Brain microvascular endothelial cell (primary cell): ENCODE results near the gene NEK11.

Source experiments
- DNase-seq: peaks from one replicate; pipeline ENCODE4 v3.0.0-alpha.2; 2020
- H3K27ac ChIP-seq: fragments of 250-450 bp; sonication (Bioruptor Pico); 2 replicates; pipeline ENCODE4 v1.5.1; 2020; ENCODE audit warnings: mild to moderate bottlenecking, moderate library complexity
- H3K27me3 ChIP-seq: fragments of 250-450 bp; sonication (Bioruptor Pico); replicated peaks from 2 replicates; pipeline ENCODE4 v1.5.1; 2020; ENCODE audit warnings: mild to moderate bottlenecking
- H3K36me3 ChIP-seq: fragments of 250-450 bp; sonication (Bioruptor Pico); replicated peaks from 2 replicates; pipeline ENCODE4 v1.5.1; 2020; ENCODE audit warnings: mild to moderate bottlenecking
- H3K4me3 ChIP-seq: 2 replicates; pipeline ENCODE4 v1.5.1; 2011; ENCODE audit warnings: low read depth, mild to moderate bottlenecking, control low read depth, low read length, moderate library complexity
- in situ Hi-C: cut with HindIII; loops from 2 replicates; pipeline ENCODE4 v1.10.0; 2017; ENCODE audit warnings: low sequenced_read_pairs, low pct_ligation_motif_present
- TF ChIP-seq, protein P1 (sequence below): IDR thresholded peaks from 2 replicates; pipeline ENCODE4 v1.5.1; 2011; ENCODE audit warnings: low read depth, mild to moderate bottlenecking, moderate library complexity, low read length, control low read depth, inconsistent platforms; ENCODE audit errors: missing control alignments

The NEK11 gene

DNA sequence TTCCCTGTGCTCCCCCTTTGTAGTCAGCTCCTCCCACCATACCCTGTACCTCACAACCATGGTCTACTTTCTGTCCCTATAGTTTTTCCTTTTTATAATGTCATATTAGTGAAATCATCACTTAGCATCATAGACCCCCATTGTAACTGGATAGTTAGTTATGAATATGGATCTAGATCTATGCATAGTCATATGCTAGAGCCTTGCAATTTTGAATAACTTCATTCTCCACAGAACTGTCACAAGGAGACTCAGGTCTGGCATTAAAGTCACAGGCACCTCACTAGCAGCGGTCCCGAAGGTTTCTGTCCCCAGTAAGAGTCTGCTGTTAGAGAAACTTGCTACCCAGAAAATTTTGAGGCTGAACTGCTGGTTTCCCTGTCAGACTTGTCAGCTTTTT is 252.9 kb downstream of the NEK11 start:
- Histone ChIP-seq H3K27ac (no peak overlapping the region), H3K27me3 (no peaks in the 10 kb centered on the region), H3K4me3 (no peak overlapping the region), H3K36me3 (no peaks in the 10 kb centered on the region)
- in situ Hi-C loops = no loop called here
- no peak for DNase-seq
- TF ChIP-seq, protein P1, sequence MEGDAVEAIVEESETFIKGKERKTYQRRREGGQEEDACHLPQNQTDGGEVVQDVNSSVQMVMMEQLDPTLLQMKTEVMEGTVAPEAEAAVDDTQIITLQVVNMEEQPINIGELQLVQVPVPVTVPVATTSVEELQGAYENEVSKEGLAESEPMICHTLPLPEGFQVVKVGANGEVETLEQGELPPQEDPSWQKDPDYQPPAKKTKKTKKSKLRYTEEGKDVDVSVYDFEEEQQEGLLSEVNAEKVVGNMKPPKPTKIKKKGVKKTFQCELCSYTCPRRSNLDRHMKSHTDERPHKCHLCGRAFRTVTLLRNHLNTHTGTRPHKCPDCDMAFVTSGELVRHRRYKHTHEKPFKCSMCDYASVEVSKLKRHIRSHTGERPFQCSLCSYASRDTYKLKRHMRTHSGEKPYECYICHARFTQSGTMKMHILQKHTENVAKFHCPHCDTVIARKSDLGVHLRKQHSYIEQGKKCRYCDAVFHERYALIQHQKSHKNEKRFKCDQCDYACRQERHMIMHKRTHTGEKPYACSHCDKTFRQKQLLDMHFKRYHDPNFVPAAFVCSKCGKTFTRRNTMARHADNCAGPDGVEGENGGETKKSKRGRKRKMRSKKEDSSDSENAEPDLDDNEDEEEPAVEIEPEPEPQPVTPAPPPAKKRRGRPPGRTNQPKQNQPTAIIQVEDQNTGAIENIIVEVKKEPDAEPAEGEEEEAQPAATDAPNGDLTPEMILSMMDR = no peak

DNA sequence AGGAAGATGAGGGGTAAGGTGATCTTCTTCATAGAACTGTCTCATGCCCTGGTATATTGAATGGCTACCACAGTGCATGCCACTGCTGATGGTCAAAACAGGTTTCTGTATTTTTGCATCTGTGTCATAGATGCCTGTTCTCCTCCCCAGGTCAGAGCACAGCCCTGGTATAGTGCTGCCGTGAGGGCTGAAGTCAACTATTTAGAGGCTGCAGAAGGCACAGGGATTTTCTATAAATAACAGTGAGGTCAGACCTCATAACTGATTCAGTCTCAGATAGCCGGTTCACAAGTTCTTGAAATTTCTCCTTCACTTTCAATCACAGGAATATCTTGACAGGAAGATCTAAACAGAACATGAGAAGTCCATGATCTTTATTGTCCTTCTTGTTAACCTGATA is 255.7 kb downstream of the NEK11 start:
- in situ Hi-C loops = no loop called here
- Histone ChIP-seq H3K27me3 (no peaks in the 10 kb centered on the region), H3K4me3 (no peak overlapping the region), H3K36me3 (no peaks in the 10 kb centered on the region), H3K27ac (no peak overlapping the region)
- DNase-seq = no peak
- TF ChIP-seq, protein P1 = no peak

DNA sequence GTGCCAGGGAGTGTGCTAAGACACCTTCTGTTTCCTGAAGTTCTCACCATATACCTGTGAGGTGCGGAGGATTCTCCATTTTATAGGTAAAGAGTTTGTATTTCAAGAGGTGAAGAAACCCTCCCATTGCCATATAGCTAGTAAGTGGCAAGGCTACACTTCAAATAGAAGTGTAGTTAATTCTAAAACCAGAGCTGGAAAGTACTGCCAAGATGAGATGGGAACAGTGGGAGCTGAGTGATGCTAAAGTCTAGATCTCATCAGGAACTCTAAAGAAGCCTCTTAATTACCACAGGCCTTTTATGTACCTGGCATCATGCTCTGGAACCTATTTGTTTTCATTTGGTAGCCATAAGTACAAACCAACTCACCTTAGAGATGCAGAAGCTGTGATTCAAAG is 256.3 kb downstream of the NEK11 start:
- no peak overlapping the region for H3K4me3 ChIP-seq
- no peak for DNase-seq
- H3K27ac ChIP-seq = no peak overlapping the region
- no peaks in the 10 kb centered on the region for H3K36me3 ChIP-seq
- TF ChIP-seq, protein P1 = no peak
- in situ Hi-C loops = no loop called here
- no peaks in the 10 kb centered on the region for H3K27me3 ChIP-seq

DNA sequence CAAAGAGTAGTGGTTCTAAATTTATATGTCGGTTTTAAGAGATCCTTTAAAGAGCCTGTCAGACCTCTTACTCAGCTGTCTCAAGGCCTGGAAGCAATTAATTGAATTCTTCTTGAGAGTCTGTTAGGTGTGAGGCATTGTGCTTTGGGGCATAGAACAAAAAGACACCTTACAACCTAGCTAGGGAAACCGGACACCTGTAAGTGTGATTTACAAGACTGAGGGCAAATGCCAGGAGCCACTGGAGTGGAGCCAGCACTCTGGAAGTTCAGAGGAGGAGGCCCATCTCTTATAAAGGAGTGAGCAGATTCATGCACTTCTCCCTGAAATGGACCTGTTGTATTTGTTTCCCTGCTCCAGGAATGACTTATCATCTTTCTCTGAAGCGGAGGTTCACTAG is 257.2 kb downstream of the NEK11 start:
- Histone ChIP-seq H3K27me3 (no peaks in the 10 kb centered on the region), H3K4me3 (no peak overlapping the region), H3K27ac (no peak overlapping the region), H3K36me3 (no peaks in the 10 kb centered on the region)
- TF ChIP-seq, protein P1 = no peak
- in situ Hi-C loops = no loop called here
- no peak for DNase-seq

DNA sequence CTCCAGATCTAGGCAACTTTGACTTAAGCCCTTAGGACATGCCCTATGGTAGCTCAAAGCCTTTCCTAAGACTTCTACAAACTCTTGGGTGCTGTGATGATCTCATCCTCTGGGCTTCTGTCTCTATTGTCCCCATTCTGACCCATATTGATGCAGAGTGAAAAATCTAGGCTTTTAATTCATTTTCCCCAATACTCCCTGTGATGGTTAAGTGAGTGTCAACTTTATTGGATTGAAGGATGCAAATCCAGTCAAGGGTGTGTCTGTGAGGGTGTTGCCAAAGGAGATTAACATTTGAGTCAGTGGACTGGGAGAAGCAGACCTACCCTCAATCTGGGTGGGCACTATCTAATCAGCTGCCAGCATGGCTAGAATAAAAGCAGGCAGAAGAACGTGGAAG is 257.6 kb downstream of the NEK11 start:
- TF ChIP-seq, protein P1 = no peak
- in situ Hi-C loops = no loop called here
- no peak overlapping the region for H3K4me3 ChIP-seq
- H3K36me3 ChIP-seq = no peaks in the 10 kb centered on the region
- no peak overlapping the region for H3K27ac ChIP-seq
- H3K27me3 ChIP-seq = no peaks in the 10 kb centered on the region
- DNase-seq = no peak

DNA sequence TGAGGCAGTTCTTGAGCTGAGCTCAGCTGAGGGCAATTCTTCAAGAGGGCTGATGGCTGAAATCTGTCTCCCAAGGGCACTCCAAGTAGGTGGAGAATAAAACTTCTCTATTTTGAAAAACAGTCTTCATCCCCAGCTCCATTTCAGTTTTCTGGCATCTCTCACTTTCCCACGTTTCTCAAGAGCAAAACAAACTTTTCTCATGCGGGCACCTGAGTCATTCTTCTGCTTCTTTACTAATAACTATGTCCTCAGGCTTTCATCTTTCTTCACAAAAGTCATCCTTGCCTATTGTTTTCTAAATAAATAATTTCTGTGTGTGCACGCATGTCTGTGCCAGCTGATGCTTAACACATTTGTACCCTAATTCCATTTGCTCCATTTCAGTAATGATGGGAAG is 258.8 kb downstream of the NEK11 start:
- in situ Hi-C loops = no loop called here
- Histone ChIP-seq H3K36me3 (no peaks in the 10 kb centered on the region), H3K27ac (no peak overlapping the region), H3K4me3 (no peak overlapping the region), H3K27me3 (no peaks in the 10 kb centered on the region)
- no peak for DNase-seq
- TF ChIP-seq, protein P1 = no peak
